GM19395 (cell line): ENCODE results near the gene IFNAR1.

Source experiments
- ATAC-seq: cut with Tn5 transposase; IDR thresholded peaks from one replicate; pipeline ENCODE4 v1.9.1; 2021; ENCODE audit warnings: mild to moderate bottlenecking, moderate library complexity; ENCODE audit not compliant: unreplicated experiment

The IFNAR1 gene

GRCh38 chr21:33324291-33325221 lies at the start of gene IFNAR1:
TSS of gene IFNAR1 (plus strand) at chr21:33324970. CDS start at chr21:33325056, 86 bp downstream.
- peak; percentile 80 for ATAC-seq

GRCh38 chr21:33278721-33279120 lies 46.0 kb upstream of the IFNAR1 start:
- no peak for ATAC-seq

DNA sequence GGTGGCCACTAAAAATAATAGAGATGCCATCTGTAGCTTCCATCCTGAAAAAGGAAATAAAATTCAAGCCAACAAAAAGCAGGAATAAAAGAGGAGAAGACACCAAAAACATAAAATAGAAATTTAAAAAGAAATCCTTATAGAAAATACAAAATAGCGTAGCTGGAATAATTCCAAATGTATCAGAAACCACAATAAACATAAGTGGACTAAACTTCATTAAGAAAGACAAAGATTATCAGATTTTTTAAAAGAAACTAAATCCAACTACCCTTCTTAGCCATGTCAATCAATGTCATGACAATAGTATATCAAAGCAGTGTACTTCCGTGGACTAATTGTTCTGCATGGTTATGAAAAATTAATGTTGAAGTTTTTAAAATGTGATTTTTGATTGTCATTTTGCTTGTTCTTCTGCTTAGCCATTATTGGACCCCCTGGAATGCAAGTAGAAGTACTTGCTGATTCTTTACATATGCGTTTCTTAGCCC lies 45.4 kb upstream of the IFNAR1 start:
- no peak for ATAC-seq

DNA sequence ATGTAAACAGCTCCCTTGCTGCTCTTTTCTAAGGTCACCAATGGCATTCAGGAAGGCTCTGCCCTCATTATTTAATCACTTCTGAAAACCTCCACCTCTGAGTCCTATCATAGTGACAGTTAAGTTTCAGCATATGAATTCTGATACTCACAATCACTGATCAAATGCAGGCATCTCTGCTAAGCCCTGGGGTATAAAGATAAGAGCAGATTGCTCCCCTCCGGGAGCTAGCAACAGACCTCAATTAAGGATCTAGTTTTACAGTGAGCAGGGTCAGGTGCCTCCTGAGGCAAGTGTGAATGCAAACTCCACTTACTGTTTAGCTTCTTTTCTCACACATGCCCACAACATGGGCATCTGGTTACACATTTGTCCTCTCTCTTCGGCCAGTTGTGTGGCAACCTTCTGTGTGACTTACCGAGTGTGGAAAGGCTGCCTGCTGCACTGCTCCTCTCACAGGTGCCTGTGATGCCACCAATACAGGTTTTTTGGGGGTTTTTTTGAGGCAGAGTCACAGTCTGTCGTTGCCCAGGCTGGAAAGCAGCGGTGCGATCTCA lies 43.6 kb upstream of the IFNAR1 start:
- no peak for ATAC-seq

GRCh38 chr21:33283203-33283602 lies 41.6 kb upstream of the IFNAR1 start:
- no peak for ATAC-seq

DNA sequence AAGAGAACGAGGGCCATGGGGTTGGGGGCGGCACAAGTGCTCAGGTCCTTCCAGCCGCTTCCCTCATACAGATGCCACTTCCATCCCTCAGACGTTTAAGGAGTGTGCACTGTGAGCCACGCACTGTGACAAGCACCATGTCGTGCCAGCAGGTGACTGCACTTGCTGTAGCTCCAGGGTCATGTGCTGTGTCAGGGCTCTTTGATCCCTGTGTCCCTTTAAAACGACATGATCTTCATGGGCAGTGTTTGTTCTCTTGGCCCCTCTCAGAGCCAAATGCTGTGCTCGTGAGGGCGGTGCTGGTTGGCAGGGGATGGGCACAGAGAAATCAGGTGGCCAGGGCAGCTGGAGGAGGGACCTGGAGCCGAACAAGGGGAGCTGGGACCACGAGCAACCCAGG lies 38.7 kb upstream of the IFNAR1 start:
- no peak for ATAC-seq

GRCh38 chr21:33286600-33287456 lies 37.9 kb upstream of the IFNAR1 start:
- no peak for ATAC-seq

DNA sequence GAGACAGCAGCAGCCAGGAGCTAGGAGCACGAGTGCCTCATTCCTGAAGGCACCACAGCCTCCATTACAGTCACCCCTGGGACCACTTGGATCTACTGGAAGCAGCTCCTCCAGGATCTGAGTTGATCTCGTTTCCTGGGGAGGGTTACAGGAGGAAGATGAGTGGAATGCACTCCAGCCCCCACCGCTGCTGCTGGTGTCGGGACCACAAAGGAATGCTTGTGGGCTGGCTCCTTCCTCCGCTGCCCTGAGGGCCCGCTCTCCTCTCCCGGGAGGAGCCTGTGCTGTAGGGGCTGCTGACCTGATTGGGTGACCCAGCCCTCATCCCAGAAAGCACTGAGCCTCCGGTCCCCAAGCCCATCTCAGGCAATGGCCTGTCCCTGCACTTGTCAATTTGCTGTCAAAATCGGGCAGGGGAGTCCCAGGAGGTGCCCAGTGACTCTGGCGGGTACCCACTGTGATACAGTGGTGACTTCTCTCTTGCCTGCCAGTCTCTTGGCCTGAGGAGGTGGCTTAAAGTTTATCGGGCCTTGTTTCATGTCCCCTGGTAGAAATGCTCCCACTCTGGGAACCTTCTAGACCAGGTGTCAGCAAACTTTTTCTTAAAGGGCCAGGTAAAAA lies 35.5 kb upstream of the IFNAR1 start:
- no peak for ATAC-seq

GRCh38 chr21:33290441-33290840 lies 34.3 kb upstream of the IFNAR1 start:
- ATAC-seq: no peak

DNA sequence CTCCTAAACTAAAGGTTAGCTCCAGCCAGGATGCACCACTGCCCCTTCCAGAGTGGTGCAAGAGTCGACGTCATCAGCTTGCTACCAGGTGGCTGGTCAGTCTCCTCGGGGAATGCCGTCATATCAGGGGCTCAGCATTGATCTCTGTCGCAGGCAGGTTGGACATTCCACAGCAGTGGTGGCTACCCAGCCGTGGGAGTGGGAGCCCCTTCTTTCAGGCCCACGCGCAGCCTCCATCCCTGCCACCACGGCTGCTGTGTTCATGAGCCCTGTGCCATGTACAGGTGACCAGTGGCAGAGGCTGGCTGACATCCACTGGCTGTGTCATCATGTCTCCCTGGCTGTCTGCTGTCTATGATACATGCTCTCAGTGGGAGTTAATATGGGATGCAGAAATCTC lies 33.1 kb upstream of the IFNAR1 start:
- no peak for ATAC-seq

DNA sequence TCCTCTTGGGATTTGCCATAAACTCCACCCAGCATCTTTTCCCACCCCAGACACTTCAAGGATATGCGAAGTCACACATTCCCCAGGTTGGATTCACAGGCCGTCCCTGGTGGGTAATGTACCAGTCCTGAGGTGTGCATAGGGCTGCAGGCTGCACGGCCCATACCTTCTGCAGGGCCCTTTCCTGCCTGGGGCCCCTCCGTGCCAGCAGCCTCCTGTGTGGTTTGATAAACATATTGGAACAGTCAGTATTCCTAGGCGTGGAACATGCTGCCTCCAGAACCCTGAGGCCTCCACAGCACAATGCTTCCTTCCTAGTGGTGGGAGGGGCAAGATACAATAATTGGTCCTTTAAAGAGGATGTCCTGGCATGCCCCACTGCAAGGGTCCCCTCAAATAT lies 32.0 kb upstream of the IFNAR1 start:
- no peak for ATAC-seq

GRCh38 chr21:33293136-33293535 lies 31.6 kb upstream of the IFNAR1 start:
- no peak for ATAC-seq

DNA sequence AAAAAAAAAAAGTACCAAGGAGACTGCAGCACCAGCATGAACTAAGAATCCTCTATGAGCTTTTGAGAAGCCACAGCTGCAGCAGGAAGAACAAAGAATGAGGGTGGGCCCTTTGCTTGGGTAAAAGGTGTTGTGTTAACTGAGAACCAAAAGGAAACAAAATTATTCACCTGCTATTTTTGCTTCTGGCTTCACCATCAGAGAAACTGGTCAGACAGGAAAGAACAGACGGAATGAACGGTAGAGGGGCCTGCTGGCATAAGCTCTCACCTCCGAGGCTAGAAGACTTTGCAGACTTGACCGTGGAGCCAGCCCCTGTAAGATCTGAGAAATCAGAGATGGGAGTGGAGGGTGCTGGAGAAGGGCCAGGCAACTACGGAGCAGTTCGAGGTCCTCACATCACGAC lies 31.0 kb upstream of the IFNAR1 start:
- ATAC-seq: no peak

DNA sequence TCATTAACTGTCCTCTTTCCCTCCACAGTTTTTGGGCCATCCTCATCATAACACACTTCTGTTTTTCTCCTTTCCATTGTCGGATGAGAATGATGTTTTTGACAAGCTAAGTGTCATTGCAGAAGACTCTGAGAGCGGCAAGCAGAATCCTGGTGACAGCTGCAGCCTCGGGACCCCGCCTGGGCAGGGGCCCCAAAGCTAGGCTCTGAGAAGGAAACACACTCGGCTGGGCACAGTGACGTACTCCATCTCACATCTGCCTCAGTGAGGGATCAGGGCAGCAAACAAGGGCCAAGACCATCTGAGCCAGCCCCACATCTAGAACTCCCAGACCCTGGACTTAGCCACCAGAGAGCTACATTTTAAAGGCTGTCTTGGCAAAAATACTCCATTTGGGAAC lies 28.6 kb upstream of the IFNAR1 start:
- ATAC-seq: no peak

DNA sequence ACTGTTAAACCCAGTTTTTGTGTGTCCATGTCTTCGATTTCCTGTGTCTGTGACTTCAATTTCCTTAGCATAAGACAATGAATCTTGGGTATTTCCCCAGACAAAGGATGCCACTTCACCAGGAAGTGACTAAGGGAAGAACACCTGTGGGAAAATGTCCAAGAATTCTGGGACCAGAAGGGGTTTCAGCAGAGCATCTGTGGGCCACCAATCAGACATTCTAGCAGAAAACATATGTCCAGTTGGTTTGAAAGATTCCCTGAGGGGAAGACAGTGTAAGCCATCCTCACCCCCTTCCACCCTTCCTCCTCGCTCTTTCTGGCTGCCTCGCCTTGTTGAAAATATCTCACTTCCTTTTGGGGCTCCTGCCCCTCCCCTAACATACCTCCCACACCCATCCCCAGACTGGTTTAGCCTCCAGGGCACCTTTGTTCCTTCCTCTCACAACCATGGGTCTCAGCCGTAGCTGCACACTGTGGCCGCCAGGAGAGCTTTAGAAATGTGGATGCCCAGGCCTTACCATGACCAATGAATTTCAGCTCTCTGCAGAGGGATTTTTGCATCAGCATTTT lies 25.5 kb upstream of the IFNAR1 start:
- ATAC-seq: peak; percentile 85

DNA sequence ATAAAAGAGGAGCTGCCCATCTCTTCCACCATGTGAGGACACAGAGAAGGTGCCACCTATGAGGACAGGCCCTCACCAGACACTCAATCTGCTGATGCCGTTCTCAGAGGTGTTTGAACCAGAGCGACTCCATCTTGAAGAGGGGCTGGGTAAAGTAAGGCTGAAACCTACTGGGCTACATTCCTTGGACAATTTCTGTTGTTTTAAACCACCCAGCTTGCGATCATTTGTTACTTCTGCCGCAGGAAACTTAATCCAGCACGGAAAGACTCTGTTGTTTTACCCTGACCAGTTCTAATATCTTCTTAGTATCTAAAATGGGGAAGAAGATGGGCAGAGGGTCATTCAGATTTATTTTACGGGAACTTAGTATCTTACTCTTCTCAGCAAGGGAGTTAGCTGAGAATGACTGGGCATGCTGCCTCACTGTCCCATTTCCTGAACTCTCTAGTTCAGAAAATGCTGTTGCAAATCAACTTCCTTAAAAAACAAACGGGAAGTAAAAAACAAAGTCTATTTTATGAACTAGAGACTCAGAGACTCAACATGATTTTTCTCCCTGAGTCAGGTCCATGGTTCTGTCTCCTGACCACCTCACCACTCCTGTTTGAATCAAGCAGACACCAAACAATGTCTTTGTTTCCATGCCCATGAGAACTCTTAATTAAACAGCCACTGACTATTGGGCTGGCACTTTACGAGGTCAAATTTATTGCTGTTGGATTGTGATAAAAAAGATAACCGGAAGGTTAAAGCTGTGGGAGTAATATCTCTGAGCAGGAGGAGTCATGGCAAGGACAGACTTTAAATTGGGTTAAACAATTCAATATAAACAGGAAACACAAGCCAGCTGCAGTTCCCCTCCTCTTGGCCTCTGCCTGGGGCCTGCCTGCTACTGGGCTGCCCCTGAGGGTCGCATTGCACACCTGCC lies 23.8 kb upstream of the IFNAR1 start:
- ATAC-seq: no peak

- ATAC-seq: no peak
Measured at GRCh38 chr21:33301632-33302002, 23.2 kb upstream of the IFNAR1 start.

GRCh38 chr21:33302055-33302454 lies 22.7 kb upstream of the IFNAR1 start:
- ATAC-seq: no peak

GRCh38 chr21:33302796-33303195 lies 22.0 kb upstream of the IFNAR1 start:
- ATAC-seq: no peak

GRCh38 chr21:33305344-33305671 lies 19.5 kb upstream of the IFNAR1 start:
- no peak for ATAC-seq
